Urinary bladder (tissue), 4 donors: ENCODE results near the gene PTCD2. TPM values are rescaled to one million over a fixed set of nuclear protein-coding genes. Genes with fewer than 3 reads are reported as not detected.
A peak's percentile ranks its signal among the peaks of the same experiment; 100 is the strongest.

Source experiments
- DNase-seq: peaks from one replicate; pipeline ENCODE4 v3.0.0-alpha.2; 2015; ENCODE audit errors: extremely low spot score
- H3K27ac ChIP-seq: one replicate; pipeline ENCODE4 v1.5.1; 2013; ENCODE audit warnings: low read depth, mild to moderate bottlenecking, moderate library complexity
- H3K36me3 ChIP-seq: one replicate; pipeline ENCODE4 v1.6.1; 2013; ENCODE audit warnings: mild to moderate bottlenecking, moderate library complexity; ENCODE audit not compliant: insufficient read depth
- H3K4me1 ChIP-seq: one replicate; pipeline ENCODE4 v1.6.1; 2013; ENCODE audit warnings: mild to moderate bottlenecking, moderate library complexity; ENCODE audit not compliant: insufficient read depth
- H3K4me3 ChIP-seq: one replicate; pipeline ENCODE4 v1.5.1; 2013; ENCODE audit warnings: low read depth, low read length
- WGBS: extraction: QIAGEN DNeasy Blood & Tissue Kit; methylation state at CpG from one replicate; pipeline ENCODE4 v1.1.7; 2013; 5-methylcytosine and 5-hydroxymethylcytosine counted together
- polyA plus RNA-seq: library from polyadenylated mRNA; stranded (reverse); fragments of 200-250 nt; gene quantifications from one replicate; pipeline ENCODE4 v1.2.3, GENCODE V29; 2013
- total RNA-seq: library from RNA; depleted of rRNA; stranded (reverse); fragments of >200 nt; gene quantifications from one replicate; pipeline ENCODE4 v1.2.3, GENCODE V29; 2014
- donor health status: healthy with polysubstance abuse.
- donor health status: healthy.

PTCD2 gene
- total RNA-seq (9.4 TPM), polyA plus RNA-seq (5.8 TPM)

DNA sequence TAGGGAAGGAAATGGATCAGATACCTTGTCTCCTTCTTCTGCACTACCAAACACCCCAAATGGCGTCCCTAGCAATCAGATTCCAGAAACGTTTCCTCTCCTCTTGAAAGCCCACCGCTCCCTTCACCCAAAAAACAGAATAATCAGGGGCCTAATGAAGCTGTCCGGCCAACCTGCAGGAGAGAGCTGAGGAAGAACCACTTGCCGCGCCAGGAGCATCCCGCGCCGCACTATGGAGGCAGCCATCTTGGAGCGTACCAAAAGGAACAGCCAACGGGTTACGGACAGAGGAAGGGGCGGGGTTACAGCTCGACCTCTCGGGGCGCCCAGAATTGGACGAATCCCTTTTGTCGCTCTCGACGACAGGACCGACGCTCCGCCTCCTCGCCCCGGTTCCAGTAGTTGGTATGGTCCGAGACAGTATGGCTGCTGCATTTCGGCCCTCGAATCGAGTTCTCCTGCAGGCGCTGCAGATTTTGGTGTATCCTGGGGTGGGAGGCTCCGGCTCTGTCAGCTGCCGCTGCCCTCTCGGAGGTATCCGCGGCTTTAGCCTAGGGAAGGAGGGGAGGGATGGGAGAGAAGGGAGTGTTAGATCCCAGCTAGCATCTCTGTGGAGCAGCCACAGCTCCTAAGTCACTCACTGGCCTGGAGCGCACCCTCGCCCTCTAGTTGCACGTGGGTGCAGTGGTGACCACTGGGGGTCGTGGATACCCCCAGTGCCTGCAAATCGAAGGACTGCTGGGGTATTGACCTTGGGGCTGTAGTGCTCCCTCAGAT, at the start of gene PTCD2, which contains the start of gene MRPS27:
PTCD2 (plus strand) TSS at position 398 of the 777 bp plus-strand sequence; CDS start at position 408, 10 bp downstream.
MRPS27 (minus strand) TSS at position 265 of the 777 bp plus-strand sequence; CDS start at position 246, 19 bp downstream.
- peak; percentile 96 for DNase-seq

DNA sequence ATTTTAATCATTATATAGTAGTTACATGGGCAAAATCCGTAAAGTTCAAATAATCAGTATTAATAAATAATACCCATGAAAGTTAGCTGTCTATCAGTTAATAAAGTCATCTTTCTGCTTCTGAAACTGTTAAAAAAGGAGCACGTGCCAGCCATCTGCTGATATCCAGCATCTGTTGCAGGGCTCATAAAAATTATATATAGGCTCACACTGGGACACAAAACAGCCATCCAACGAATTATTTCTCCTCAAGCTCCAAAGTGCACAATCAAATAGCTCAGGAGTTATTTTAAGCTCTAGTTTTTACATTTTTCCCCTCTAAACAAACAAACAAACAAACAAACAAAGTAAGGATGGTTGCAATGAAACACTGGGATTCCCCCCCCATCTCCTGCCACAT, 48.5 kb upstream of the PTCD2 start:
- no peak overlapping the region for H3K27ac ChIP-seq
- no peaks in the 10 kb centered on the region for H3K36me3 ChIP-seq
- DNase-seq, result no peak
- WGBS, result 47% methylated on average over 3 of the region's 3 CpGs
- no peaks in the 10 kb centered on the region for H3K4me1 ChIP-seq
- no peak overlapping the region for H3K4me3 ChIP-seq

More for the DNA sequence above, at the start of gene PTCD2, which contains the start of gene MRPS27:
- WGBS, result under 1% methylated on average over 40 of the region's 40 CpGs
- Histone ChIP-seq H3K4me3 (peak within 1 kb of the TSS; percentile 80), H3K27ac (no peak within 1 kb of the TSS), H3K4me1 (no peaks in the 10 kb centered on the region), H3K36me3 (peaks cover 3% of the 10 kb centered on the region)

DNA sequence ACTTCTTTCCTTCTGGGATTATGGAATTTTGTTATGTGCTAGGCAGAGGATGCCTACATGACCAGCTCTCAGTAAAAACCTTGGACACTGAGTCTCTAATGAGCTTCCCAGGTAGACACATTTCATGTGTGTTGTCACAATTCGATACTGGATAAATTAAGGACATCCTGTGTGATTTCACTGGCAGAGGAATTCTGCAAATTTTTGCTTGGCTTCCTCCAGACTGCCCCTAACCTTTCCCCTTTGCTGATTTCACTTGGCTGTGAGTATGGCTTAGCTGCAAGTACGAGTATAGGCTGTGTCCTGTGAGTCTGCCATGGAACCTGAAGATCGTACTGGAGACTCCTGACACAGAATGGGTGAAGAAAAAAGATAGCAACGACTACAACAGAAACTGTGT, 47.8 kb upstream of the PTCD2 start:
- no peak for DNase-seq
- H3K36me3 ChIP-seq, result no peaks in the 10 kb centered on the region
- no peaks in the 10 kb centered on the region for H3K4me1 ChIP-seq
- H3K4me3 ChIP-seq, result no peak overlapping the region
- 71% methylated on average over 4 of the region's 4 CpGs for WGBS
- no peak overlapping the region for H3K27ac ChIP-seq

GRCh38 chr5:72273547-72273946, 46.6 kb upstream of the PTCD2 start:
- WGBS, result 90% methylated on average over 7 of the region's 7 CpGs
- Histone ChIP-seq H3K4me1 (no peaks in the 10 kb centered on the region), H3K4me3 (no peak overlapping the region), H3K27ac (no peak overlapping the region), H3K36me3 (no peaks in the 10 kb centered on the region)
- DNase-seq, result no peak

DNA sequence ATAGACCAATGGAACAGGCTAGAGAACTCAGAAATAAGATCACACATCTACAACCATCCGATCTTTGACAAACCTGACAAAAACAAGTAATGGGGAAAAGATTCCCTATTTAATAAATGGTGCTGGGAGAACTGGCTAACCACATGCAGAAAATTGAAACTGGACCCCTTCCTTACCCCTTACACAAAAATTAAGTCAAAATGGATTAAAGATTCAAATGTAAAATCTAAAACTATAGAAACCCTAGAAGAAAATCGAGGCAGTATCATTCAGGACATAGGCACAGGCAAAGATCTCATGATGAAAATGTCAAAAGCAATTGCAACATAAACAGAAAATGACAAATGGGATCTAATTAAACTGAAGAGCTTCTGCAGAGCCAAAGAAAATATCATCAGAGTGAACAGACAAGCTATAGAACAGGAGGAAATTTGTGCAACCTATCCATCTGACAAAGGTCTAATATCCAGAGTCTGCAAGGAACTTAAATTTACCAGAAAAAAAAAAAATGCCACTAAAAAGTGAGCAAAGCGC, 43.9 kb upstream of the PTCD2 start:
- no peaks in the 10 kb centered on the region for H3K36me3 ChIP-seq
- no peak overlapping the region for H3K27ac ChIP-seq
- no peak overlapping the region for H3K4me3 ChIP-seq
- no peak for DNase-seq
- no peaks in the 10 kb centered on the region for H3K4me1 ChIP-seq
- 99% methylated on average over 3 of the region's 3 CpGs for WGBS

DNA sequence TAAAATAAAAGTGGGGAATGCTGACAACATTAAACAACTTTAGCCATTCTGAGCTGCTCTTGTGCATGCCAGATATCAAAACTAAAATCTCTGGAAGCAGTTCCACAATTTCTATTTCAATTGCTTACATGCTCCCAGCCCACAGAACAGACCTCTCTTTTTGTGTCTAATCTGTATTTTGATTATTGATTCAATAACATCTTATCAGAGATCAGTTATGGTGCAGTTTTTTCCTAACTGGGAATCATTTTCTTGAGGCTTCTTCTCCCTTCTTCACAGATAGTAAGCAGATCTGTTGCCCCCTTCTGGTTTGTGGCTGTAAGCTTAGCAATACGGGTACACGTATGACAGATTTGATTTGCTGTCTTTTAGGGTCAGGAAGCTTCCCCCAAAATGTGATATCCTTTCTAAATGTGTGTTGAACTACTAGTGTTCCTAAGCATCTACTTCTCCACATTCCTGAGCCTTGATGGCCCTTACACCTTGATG, 39.5 kb upstream of the PTCD2 start:
- Histone ChIP-seq H3K36me3 (no peaks in the 10 kb centered on the region), H3K4me1 (no peaks in the 10 kb centered on the region), H3K27ac (no peak overlapping the region), H3K4me3 (no peak overlapping the region)
- DNase-seq, result no peak
- WGBS, result 32% methylated on average over 2 of the region's 2 CpGs

- Histone ChIP-seq H3K4me1 (no peaks in the 10 kb centered on the region), H3K36me3 (no peaks in the 10 kb centered on the region), H3K4me3 (no peak overlapping the region), H3K27ac (no peak overlapping the region)
- 33% methylated on average over 1 of the region's 1 CpG for WGBS
- no peak for DNase-seq
Observed at GRCh38 chr5:72281430-72281763, 38.8 kb upstream of the PTCD2 start.

DNA sequence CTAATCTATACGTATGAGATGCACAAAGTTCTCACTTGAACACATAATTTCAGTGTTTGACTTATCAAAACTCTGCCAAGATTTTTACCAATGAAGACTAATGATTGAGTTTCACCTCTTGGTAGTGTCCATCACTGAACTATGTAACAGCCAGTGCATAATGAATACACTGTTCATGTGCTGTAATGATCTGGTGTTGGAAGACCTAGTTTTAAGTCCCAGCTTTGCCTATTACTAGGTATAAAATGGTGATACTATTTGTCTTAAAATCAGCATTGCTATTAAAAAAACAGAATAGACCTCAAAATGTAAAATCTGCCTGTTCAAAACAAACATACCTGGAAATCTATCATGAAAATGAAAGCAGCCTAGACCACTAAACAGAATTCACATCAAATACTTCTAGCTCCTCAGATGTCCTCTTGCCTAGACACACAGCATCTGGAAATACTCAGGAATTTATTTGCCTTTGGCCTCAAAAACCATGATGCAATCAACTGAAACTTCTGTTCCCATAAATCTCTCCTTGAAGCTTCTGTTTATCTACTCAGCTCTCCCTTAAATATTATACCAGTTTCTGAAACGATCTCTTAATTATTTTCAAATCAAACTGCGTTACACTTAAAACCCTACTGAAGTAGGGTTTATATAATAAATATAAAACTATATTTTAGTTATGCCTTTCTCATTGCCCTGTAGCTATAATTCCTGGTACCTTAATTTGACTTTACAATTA, 38.2 kb upstream of the PTCD2 start:
- WGBS, result 37% methylated on average over 3 of the region's 3 CpGs
- Histone ChIP-seq H3K4me1 (no peaks in the 10 kb centered on the region), H3K27ac (no peak overlapping the region), H3K36me3 (no peaks in the 10 kb centered on the region), H3K4me3 (no peak overlapping the region)
- DNase-seq, result peak; percentile 49

DNA sequence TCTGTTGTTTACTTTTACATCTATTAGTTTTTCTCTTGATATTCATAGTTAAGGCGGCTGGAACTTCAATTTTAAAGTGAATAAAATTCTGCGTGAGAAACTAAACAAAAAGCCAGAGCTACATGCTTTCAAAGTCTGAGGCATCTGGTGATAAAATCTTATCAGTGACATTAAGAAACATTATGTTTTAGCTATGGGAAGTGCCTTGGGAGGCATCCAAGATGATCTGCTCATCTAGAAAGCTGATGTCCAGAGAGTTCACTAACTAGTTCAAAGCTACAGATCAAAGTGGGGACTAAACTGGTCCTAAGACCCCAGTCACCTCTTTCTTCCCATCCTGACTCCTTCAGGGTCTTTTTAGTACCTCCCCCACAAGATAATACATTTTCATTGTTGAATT, 37.3 kb upstream of the PTCD2 start:
- Histone ChIP-seq H3K27ac (no peak overlapping the region), H3K36me3 (peaks cover 2% of the 10 kb centered on the region), H3K4me1 (no peaks in the 10 kb centered on the region), H3K4me3 (no peak overlapping the region)
- WGBS, result 24% methylated on average over 2 of the region's 2 CpGs
- DNase-seq, result no peak

GRCh38 chr5:72283358-72283757, 36.8 kb upstream of the PTCD2 start:
- Histone ChIP-seq H3K4me3 (no peak overlapping the region), H3K27ac (no peak overlapping the region), H3K4me1 (no peaks in the 10 kb centered on the region), H3K36me3 (peaks cover 3% of the 10 kb centered on the region)
- DNase-seq, result no peak
- 58% methylated on average over 2 of the region's 2 CpGs for WGBS

GRCh38 chr5:72284559-72285423, 35.4 kb upstream of the PTCD2 start:
- peaks cover 3% of the 10 kb centered on the region for H3K36me3 ChIP-seq
- no peak overlapping the region for H3K27ac ChIP-seq
- no peaks in the 10 kb centered on the region for H3K4me1 ChIP-seq
- DNase-seq, result no peak
- WGBS, result 85% methylated on average over 3 of the region's 3 CpGs
- no peak overlapping the region for H3K4me3 ChIP-seq

DNA sequence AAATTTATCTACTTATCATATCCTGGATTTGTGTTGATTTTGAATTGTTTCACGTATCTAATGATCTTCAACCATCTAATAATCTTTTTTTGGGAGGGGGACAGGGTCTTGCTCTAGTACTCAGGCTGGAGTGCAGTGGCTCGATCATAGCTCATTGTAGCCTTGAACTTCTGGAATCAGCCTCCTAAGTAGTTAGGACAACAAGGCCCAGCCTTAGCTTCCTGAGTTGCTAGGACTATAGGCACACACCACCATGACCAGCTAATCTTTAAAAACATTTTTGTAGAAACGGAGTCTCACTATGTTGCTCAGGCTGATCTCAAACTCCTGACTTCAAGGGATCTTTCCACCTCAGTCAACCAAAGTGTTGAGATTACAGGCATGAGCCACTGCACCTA, 34.8 kb upstream of the PTCD2 start:
- Histone ChIP-seq H3K4me1 (no peaks in the 10 kb centered on the region), H3K4me3 (no peak overlapping the region), H3K36me3 (peaks cover 3% of the 10 kb centered on the region), H3K27ac (no peak overlapping the region)
- no peak for DNase-seq
- 96% methylated on average over 3 of the region's 3 CpGs for WGBS

DNA sequence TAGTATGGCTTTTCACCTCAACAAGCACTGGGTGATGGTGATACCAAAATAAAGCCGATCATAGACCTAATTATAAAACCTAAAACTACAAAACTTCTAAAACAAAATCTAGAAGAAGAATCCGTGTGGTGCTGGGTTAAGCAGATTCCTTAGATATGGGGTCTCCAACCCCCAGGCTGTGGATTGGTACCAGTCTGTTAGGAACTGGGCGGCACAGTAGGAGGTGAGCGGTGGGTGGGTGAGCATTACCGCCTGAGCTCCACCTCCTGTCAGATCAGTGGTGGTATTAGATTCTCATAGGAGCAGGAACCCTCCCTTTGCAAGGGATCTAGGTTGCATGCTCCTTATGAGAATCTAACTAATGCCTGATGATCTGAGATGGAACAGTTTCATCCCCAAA, 33.4 kb upstream of the PTCD2 start:
- H3K27ac ChIP-seq, result no peak overlapping the region
- H3K4me3 ChIP-seq, result no peak overlapping the region
- WGBS, result 96% methylated on average over 5 of the region's 5 CpGs
- peaks cover 3% of the 10 kb centered on the region for H3K36me3 ChIP-seq
- no peaks in the 10 kb centered on the region for H3K4me1 ChIP-seq
- DNase-seq, result no peak
